Sigmoid colon (tissue), 4 donors: Measurements from ENCODE around the gene IGF2BP3.

ENCODE experiments used
- POLR2A ChIP-seq, 2 donors: fragments of 450-650 bp; IDR thresholded peaks; one replicate each; pipeline ENCODE4 v1.6.1; 2016; ENCODE audit warnings: antibody characterized with exemption in 2 of 2, mild to moderate bottlenecking in 2 of 2, moderate library complexity in 2 of 2
- POLR2AphosphoS5 ChIP-seq, 4 donors: sonication (generic); formaldehyde crosslinking; IDR thresholded peaks; one replicate each; pipeline ENCODE4 v1.6.1; 2017; ENCODE audit warnings: antibody characterized with exemption in 4 of 4
- TF ChIP-seq, protein P1 (sequence below), 4 experiments: fragments of 450-650 bp in 3 of 4; fragments of 200-600 bp in 1 of 4; IDR thresholded peaks; one replicate each; pipeline ENCODE4 v1.5.1; 2016 to 2019; ENCODE audit warnings: antibody characterized with exemption in 4 of 4, mild to moderate bottlenecking in 3 of 4, moderate library complexity in 2 of 4

DNA sequence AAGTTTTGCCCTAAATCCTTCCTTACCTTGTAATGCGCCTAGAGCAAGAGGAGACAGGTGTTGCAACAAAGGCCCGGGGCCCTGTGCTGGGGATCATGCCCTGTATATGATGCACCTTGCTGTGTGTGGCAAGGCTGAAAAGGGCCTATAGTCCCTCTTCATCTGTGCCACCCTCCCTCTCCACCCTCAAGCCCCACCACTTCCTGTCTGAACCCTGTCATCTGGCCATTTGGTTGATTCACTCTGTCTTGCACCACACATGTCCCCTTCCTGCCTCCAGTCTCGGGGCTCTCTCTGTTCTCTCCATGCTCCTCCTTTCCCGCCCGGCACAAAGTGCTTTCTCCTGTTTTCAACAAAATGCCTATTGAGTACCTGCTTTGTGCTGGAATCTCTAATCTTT lies 182.7 kb downstream of the IGF2BP3 start:
- TF ChIP-seq, protein P1, sequence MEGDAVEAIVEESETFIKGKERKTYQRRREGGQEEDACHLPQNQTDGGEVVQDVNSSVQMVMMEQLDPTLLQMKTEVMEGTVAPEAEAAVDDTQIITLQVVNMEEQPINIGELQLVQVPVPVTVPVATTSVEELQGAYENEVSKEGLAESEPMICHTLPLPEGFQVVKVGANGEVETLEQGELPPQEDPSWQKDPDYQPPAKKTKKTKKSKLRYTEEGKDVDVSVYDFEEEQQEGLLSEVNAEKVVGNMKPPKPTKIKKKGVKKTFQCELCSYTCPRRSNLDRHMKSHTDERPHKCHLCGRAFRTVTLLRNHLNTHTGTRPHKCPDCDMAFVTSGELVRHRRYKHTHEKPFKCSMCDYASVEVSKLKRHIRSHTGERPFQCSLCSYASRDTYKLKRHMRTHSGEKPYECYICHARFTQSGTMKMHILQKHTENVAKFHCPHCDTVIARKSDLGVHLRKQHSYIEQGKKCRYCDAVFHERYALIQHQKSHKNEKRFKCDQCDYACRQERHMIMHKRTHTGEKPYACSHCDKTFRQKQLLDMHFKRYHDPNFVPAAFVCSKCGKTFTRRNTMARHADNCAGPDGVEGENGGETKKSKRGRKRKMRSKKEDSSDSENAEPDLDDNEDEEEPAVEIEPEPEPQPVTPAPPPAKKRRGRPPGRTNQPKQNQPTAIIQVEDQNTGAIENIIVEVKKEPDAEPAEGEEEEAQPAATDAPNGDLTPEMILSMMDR (IDR thresholded peaks at IDR 0.05): no peak
- TF ChIP-seq POLR2AphosphoS5 (IDR thresholded peaks at IDR 0.05) (no peak), POLR2A (IDR thresholded peaks at IDR 0.05) (no peak)
